H1 (cell line): Measurements from ENCODE around the gene FLRT2. TPM values are rescaled to one million over a fixed set of nuclear protein-coding genes. Genes with fewer than 3 reads are reported as not detected.

Experiments used
- ASH2L ChIP-seq: fragments of 200-600, 300-600 bp; sonication (generic); IDR thresholded peaks from one replicate; pipeline ENCODE4 v1.7.1; 2017; ENCODE audit warnings: low read length
- BRCA1 ChIP-seq: IDR thresholded peaks from 2 replicates; pipeline ENCODE4 v1.6.1; 2012; ENCODE audit warnings: low read depth, low read length, improper control_type of control experiment
- CHD2 ChIP-seq: IDR thresholded peaks from 2 replicates; pipeline ENCODE4 v1.6.1; 2012; ENCODE audit warnings: low read length, improper control_type of control experiment
- CTCF ChIP-seq, 3 experiments: IDR thresholded peaks; 1 replicate in 2 of 3; 2 replicates in 1 of 3; pipeline versions ENCODE4 v1.5.1 to v1.6.1; 2011; ENCODE audit warnings: low read length in 3 of 3, mild to moderate bottlenecking in 3 of 3, inconsistent platforms in 2 of 3, low read depth in 1 of 3, moderate library complexity in 1 of 3; ENCODE audit not compliant: insufficient read depth in 1 of 3; ENCODE audit errors: control extremely low read depth in 1 of 3
- POU5F1 ChIP-seq: IDR thresholded peaks from 2 replicates; pipeline ENCODE4 v1.6.1; 2011; ENCODE audit warnings: low read depth, mild to moderate bottlenecking, low read length, moderate library complexity
- SP1 ChIP-seq: IDR thresholded peaks from 2 replicates; pipeline ENCODE4 v1.6.1; 2011; ENCODE audit warnings: low read depth, low read length
- polyA plus RNA-seq, 7 experiments: library from polyadenylated mRNA; depleted of rRNA in 3 of 7; stranded (reverse) in 5 of 7; unstranded in 2 of 7; fragments of >200 nt in 5 of 7; fragments of 200-250 nt in 2 of 7; gene quantifications; 1 replicate in 5 of 7; 2 replicates in 1 of 7; 4 replicates in 1 of 7; pipeline versions ENCODE4 v1.2.1 to v1.2.3, GENCODE V29; 2011 to 2013; ENCODE audit warnings: missing spikeins in 2 of 7, mixed read lengths in 2 of 7
- total RNA-seq: library from RNA; stranded (reverse); fragmentation: NEBNext Ultra II Directional; extraction: Animal tissue kit (Norgen Biotek cat#: 25700); gene quantifications from 2 replicates; pipeline ENCODE4 v1.2.1, GENCODE V29; 2021
- TF ChIP-seq, protein P1 (sequence below): fragments of 300-600 bp; sonication (generic); IDR thresholded peaks from 2 replicates; pipeline ENCODE4 v1.7.1; 2012; ENCODE audit warnings: low read length, moderate library complexity, mild to moderate bottlenecking, inconsistent platforms; ENCODE audit not compliant: insufficient replicate concordance
- TF ChIP-seq, protein P2 (sequence below): IDR thresholded peaks from 2 replicates; pipeline ENCODE4 v1.6.1; 2012; ENCODE audit warnings: low read length, inconsistent platforms

The FLRT2 gene
- total and polyA plus RNA-seq, 2 of the 8 experiments (the other 6 are each of a cell fraction or from before 2014, with no cell fraction given) = 2.4 to 6.9 TPM

GRCh38 chr14:85581691-85582090 lies 51.7 kb downstream of the FLRT2 start (continued):
- TF ChIP-seq, protein P1, sequence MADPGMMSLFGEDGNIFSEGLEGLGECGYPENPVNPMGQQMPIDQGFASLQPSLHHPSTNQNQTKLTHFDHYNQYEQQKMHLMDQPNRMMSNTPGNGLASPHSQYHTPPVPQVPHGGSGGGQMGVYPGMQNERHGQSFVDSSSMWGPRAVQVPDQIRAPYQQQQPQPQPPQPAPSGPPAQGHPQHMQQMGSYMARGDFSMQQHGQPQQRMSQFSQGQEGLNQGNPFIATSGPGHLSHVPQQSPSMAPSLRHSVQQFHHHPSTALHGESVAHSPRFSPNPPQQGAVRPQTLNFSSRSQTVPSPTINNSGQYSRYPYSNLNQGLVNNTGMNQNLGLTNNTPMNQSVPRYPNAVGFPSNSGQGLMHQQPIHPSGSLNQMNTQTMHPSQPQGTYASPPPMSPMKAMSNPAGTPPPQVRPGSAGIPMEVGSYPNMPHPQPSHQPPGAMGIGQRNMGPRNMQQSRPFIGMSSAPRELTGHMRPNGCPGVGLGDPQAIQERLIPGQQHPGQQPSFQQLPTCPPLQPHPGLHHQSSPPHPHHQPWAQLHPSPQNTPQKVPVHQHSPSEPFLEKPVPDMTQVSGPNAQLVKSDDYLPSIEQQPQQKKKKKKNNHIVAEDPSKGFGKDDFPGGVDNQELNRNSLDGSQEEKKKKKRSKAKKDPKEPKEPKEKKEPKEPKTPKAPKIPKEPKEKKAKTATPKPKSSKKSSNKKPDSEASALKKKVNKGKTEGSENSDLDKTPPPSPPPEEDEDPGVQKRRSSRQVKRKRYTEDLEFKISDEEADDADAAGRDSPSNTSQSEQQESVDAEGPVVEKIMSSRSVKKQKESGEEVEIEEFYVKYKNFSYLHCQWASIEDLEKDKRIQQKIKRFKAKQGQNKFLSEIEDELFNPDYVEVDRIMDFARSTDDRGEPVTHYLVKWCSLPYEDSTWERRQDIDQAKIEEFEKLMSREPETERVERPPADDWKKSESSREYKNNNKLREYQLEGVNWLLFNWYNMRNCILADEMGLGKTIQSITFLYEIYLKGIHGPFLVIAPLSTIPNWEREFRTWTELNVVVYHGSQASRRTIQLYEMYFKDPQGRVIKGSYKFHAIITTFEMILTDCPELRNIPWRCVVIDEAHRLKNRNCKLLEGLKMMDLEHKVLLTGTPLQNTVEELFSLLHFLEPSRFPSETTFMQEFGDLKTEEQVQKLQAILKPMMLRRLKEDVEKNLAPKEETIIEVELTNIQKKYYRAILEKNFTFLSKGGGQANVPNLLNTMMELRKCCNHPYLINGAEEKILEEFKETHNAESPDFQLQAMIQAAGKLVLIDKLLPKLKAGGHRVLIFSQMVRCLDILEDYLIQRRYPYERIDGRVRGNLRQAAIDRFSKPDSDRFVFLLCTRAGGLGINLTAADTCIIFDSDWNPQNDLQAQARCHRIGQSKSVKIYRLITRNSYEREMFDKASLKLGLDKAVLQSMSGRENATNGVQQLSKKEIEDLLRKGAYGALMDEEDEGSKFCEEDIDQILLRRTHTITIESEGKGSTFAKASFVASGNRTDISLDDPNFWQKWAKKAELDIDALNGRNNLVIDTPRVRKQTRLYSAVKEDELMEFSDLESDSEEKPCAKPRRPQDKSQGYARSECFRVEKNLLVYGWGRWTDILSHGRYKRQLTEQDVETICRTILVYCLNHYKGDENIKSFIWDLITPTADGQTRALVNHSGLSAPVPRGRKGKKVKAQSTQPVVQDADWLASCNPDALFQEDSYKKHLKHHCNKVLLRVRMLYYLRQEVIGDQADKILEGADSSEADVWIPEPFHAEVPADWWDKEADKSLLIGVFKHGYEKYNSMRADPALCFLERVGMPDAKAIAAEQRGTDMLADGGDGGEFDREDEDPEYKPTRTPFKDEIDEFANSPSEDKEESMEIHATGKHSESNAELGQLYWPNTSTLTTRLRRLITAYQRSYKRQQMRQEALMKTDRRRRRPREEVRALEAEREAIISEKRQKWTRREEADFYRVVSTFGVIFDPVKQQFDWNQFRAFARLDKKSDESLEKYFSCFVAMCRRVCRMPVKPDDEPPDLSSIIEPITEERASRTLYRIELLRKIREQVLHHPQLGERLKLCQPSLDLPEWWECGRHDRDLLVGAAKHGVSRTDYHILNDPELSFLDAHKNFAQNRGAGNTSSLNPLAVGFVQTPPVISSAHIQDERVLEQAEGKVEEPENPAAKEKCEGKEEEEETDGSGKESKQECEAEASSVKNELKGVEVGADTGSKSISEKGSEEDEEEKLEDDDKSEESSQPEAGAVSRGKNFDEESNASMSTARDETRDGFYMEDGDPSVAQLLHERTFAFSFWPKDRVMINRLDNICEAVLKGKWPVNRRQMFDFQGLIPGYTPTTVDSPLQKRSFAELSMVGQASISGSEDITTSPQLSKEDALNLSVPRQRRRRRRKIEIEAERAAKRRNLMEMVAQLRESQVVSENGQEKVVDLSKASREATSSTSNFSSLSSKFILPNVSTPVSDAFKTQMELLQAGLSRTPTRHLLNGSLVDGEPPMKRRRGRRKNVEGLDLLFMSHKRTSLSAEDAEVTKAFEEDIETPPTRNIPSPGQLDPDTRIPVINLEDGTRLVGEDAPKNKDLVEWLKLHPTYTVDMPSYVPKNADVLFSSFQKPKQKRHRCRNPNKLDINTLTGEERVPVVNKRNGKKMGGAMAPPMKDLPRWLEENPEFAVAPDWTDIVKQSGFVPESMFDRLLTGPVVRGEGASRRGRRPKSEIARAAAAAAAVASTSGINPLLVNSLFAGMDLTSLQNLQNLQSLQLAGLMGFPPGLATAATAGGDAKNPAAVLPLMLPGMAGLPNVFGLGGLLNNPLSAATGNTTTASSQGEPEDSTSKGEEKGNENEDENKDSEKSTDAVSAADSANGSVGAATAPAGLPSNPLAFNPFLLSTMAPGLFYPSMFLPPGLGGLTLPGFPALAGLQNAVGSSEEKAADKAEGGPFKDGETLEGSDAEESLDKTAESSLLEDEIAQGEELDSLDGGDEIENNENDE = no peak
- TF ChIP-seq CTCF (IDR thresholded peaks at IDR 0.05; ENCODE audit: control extremely low read depth in 1 of 3, insufficient read depth in 1 of 3, low read depth in 1 of 3, low read length in 3 of 3) (no peak), SP1 (no peak), POU5F1 (no peak), ASH2L (no peak), CHD2 (no peak), BRCA1 (no peak)
- TF ChIP-seq, protein P2, sequence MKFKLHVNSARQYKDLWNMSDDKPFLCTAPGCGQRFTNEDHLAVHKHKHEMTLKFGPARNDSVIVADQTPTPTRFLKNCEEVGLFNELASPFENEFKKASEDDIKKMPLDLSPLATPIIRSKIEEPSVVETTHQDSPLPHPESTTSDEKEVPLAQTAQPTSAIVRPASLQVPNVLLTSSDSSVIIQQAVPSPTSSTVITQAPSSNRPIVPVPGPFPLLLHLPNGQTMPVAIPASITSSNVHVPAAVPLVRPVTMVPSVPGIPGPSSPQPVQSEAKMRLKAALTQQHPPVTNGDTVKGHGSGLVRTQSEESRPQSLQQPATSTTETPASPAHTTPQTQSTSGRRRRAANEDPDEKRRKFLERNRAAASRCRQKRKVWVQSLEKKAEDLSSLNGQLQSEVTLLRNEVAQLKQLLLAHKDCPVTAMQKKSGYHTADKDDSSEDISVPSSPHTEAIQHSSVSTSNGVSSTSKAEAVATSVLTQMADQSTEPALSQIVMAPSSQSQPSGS = no peak
